Measurements from ENCODE around the gene CCDC57.

CCDC57 gene

GRCh38 chr17:82056729-82057621 is 155.7 kb downstream of the CCDC57 start:
- Histone ChIP-seq H3K9me3 (ENCODE audit: control insufficient read depth, low read depth, low read length) (no peaks in the 10 kb centered on the region), H3K36me3 (ENCODE audit: control insufficient read depth, low read depth, low read length) (peaks cover 63% of the 10 kb centered on the region), H3K9ac (ENCODE audit: low read length) (no peak overlapping the region), H3K27me3 (ENCODE audit: control insufficient read depth, insufficient read depth, low read length) (no peaks in the 10 kb centered on the region), H3K27ac (ENCODE audit: low read length) (no peak overlapping the region), H3K4me1 (ENCODE audit: control insufficient read depth, low read depth, low read length) (no peaks in the 10 kb centered on the region), H3K4me3 (ENCODE audit: low read length) (no peak overlapping the region)

- Histone ChIP-seq H3K27me3 (ENCODE audit: control insufficient read depth, insufficient read depth, low read length) (no peaks in the 10 kb centered on the region), H3K4me3 (ENCODE audit: low read length) (no peak overlapping the region), H3K36me3 (ENCODE audit: control insufficient read depth, low read depth, low read length) (peaks cover 57% of the 10 kb centered on the region), H3K4me1 (ENCODE audit: control insufficient read depth, low read depth, low read length) (no peaks in the 10 kb centered on the region), H3K9me3 (ENCODE audit: control insufficient read depth, low read depth, low read length) (no peaks in the 10 kb centered on the region), H3K9ac (ENCODE audit: low read length) (no peak overlapping the region), H3K27ac (ENCODE audit: low read length) (no peak overlapping the region)
Measured at GRCh38 chr17:82055965-82056728, 156.5 kb downstream of the CCDC57 start.

DNA sequence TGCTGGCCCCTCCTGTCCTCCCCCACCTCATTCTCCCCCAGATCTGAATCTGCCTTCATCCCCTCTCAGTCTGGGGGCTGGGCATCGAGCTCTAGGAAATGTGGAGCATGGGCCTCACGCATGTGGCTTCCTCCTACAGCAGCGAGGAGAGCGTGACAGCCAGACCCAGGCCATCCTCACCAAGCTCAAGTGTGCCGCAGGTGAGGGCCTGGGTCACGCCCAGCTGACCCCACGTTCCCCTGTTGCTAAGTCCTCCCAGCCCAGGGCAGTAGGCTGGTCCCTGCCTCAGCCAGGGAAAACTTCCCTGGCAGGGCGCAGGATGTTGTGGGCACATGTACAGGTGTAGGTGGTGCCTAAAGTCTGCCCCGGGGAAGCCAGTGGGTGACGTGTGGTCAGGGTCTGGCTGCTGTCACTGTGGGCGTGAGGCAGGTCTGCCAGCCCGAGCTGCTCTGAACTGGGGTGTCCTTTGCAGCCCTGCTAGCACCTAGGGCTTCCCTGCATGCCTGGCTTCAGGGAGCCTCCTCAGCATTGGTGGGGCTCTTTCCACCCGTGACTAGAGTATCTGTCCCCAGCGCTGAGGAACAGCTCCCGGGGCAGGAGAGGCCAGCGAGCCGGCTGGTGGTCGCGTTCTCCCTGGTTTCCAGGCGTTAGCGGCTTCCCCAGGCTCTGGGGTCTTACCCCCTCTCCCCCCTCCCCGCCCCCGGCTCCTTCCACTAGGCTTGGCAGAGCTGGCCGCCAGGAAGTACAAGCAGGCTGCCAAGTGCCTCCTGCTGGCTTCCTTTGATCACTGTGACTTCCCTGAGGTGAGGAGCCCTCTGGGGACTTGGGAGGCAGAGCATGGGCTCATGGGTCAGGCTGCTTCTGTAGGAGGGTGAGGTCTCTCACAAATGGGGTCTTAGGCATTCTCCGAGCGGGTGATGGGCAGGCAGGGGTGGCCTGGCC is 157.3 kb downstream of the CCDC57 start:
- Histone ChIP-seq H3K27me3 (ENCODE audit: control insufficient read depth, insufficient read depth, low read length) (no peaks in the 10 kb centered on the region), H3K9me3 (ENCODE audit: control insufficient read depth, low read depth, low read length) (no peaks in the 10 kb centered on the region), H3K9ac (ENCODE audit: low read length) (no peak overlapping the region), H3K27ac (ENCODE audit: low read length) (no peak overlapping the region), H3K4me1 (ENCODE audit: control insufficient read depth, low read depth, low read length) (no peaks in the 10 kb centered on the region), H3K36me3 (ENCODE audit: control insufficient read depth, low read depth, low read length) (peaks cover 49% of the 10 kb centered on the region), H3K4me3 (ENCODE audit: low read length) (no peak overlapping the region)

DNA sequence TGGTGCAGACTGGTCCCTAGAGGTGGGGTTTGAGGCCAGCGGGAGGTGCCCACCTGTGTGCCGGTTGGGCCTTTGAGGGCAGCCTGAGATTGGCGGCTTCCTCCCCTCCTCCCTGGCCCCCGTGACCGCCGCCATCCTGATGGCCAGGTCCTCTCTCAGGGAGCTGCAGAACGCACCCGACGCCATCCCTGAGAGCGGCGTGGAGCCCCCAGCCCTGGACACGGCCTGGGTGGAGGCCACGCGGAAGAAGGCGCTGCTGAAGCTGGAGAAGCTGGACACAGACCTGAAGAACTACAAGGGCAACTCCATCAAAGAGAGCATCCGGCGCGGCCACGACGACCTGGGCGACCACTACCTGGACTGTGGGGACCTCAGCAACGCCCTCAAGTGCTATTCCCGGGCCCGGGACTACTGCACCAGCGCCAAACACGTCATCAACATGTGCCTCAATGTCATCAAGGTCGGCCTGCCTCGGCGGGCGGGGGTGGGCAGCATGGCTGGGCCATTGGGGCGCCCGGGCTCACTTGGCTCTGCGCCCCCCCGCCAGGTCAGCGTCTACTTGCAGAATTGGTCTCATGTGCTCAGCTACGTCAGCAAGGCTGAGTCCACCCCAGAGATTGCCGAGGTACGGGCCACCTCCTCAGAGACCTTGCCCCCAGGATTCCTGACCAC is 158.2 kb downstream of the CCDC57 start:
- Histone ChIP-seq H3K4me1 (ENCODE audit: control insufficient read depth, low read depth, low read length) (no peaks in the 10 kb centered on the region), H3K27ac (ENCODE audit: low read length) (no peak overlapping the region), H3K36me3 (ENCODE audit: control insufficient read depth, low read depth, low read length) (peaks cover 43% of the 10 kb centered on the region), H3K9me3 (ENCODE audit: control insufficient read depth, low read depth, low read length) (no peaks in the 10 kb centered on the region), H3K27me3 (ENCODE audit: control insufficient read depth, insufficient read depth, low read length) (no peaks in the 10 kb centered on the region), H3K9ac (ENCODE audit: low read length) (no peak overlapping the region), H3K4me3 (ENCODE audit: low read length) (no peak overlapping the region)

- Histone ChIP-seq H3K9me3 (ENCODE audit: control insufficient read depth, low read depth, low read length) (no peaks in the 10 kb centered on the region), H3K36me3 (ENCODE audit: control insufficient read depth, low read depth, low read length) (peaks cover 42% of the 10 kb centered on the region), H3K27me3 (ENCODE audit: control insufficient read depth, insufficient read depth, low read length) (no peaks in the 10 kb centered on the region), H3K4me3 (ENCODE audit: low read length) (no peak overlapping the region), H3K4me1 (ENCODE audit: control insufficient read depth, low read depth, low read length) (no peaks in the 10 kb centered on the region), H3K27ac (ENCODE audit: low read length) (no peak overlapping the region), H3K9ac (ENCODE audit: low read length) (no peak overlapping the region)
Measured at GRCh38 chr17:82053556-82054263, 158.9 kb downstream of the CCDC57 start.

GRCh38 chr17:82053130-82053529 is 159.5 kb downstream of the CCDC57 start:
- no peak overlapping the region for H3K27ac ChIP-seq (ENCODE audit: low read length)
- no peaks in the 10 kb centered on the region for H3K4me1 ChIP-seq (ENCODE audit: control insufficient read depth, low read depth, low read length)
- no peaks in the 10 kb centered on the region for H3K27me3 ChIP-seq (ENCODE audit: control insufficient read depth, insufficient read depth, low read length)
- H3K36me3 ChIP-seq (ENCODE audit: control insufficient read depth, low read depth, low read length): peaks cover 38% of the 10 kb centered on the region
- no peaks in the 10 kb centered on the region for H3K9me3 ChIP-seq (ENCODE audit: control insufficient read depth, low read depth, low read length)
- peak overlapping the region; percentile 85 for H3K4me3 ChIP-seq (ENCODE audit: low read length)
- no peak overlapping the region for H3K9ac ChIP-seq (ENCODE audit: low read length)

GRCh38 chr17:82052638-82053059 is 160.0 kb downstream of the CCDC57 start:
- Histone ChIP-seq H3K4me3 (ENCODE audit: low read length) (peak overlapping the region; percentile 85), H3K36me3 (ENCODE audit: control insufficient read depth, low read depth, low read length) (peaks cover 36% of the 10 kb centered on the region), H3K27me3 (ENCODE audit: control insufficient read depth, insufficient read depth, low read length) (no peaks in the 10 kb centered on the region), H3K4me1 (ENCODE audit: control insufficient read depth, low read depth, low read length) (no peaks in the 10 kb centered on the region), H3K27ac (ENCODE audit: low read length) (no peak overlapping the region), H3K9me3 (ENCODE audit: control insufficient read depth, low read depth, low read length) (no peaks in the 10 kb centered on the region), H3K9ac (ENCODE audit: low read length) (peak overlapping the region; percentile 62)

DNA sequence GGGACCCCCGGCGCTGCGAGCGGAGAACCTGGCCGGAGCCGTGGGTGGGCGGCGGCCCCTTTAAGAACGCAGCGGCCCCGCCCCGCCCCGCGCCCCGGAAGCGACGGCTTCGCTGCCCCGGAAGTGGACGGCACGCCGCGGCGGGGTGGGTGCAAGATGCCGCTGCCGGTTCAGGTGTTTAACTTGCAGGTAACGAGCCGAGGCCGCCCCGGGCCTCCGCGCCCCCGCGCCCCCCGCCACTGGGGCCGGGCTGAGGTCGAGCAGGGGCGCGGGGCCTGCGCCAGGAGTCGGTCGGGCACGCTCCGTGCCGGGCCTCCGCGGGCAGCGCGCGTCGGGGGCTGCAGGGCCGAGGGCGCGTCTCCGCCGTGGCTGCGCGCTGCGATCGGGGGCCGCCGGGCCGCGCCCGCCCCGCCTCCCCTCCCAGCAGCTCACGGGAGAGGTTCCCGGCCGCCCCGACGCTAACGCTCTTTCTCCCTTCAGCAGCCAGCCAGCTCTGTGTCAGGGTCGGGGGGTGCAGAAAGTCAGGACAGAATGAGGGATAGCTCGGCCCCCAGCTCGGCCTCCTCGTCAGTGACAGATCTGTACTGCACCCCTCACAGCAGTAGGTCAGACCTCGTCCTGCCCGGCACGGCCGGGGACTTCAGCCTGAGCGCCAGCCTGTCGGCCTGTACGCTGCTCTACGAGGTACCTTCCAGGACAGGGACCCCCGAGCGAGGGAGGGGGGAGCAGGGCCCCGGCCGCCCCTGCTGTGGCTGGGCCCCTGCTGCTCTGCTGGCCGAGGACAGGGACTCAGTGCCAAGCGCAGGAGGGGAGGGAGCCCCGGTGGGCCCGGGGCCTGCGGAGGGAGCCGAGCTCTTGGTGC is 160.6 kb downstream of the CCDC57 start, which contains the start of the genes GPS1 and RFNG:
Gene GPS1, plus strand, starts transcription at position 123 of the 862 bp plus-strand sequence. Its CDS starts 34 bp downstream, at position 157.
Gene RFNG, minus strand, starts transcription at position 36 of the 862 bp plus-strand sequence. CDS start 45 bp downstream, outside the sequence.
- Histone ChIP-seq H3K36me3 (ENCODE audit: control insufficient read depth, low read depth, low read length) (peaks cover 35% of the 10 kb centered on the region), H3K4me1 (ENCODE audit: control insufficient read depth, low read depth, low read length) (no peaks in the 10 kb centered on the region), H3K9ac (ENCODE audit: low read length) (peak within 1 kb of the TSS; percentile 62), H3K4me3 (ENCODE audit: low read length) (peak within 1 kb of the TSS; percentile 85), H3K9me3 (ENCODE audit: control insufficient read depth, low read depth, low read length) (no peaks in the 10 kb centered on the region), H3K27ac (ENCODE audit: low read length) (no peak within 1 kb of the TSS), H3K27me3 (ENCODE audit: control insufficient read depth, insufficient read depth, low read length) (no peaks in the 10 kb centered on the region)

Measured in iPS-18a (cell line).